Neural cell (in vitro differentiated cells): ENCODE data around the gene TBC1D5. TPM values are rescaled to one million over a fixed set of nuclear protein-coding genes. Genes with fewer than 3 reads are reported as not detected.
"Not testable (repeated sequence)": the region's sequence is repeated elsewhere in the genome, so short reads cannot be mapped to it uniquely, and the experiment has no call there.

Experiments used
- H2AFZ ChIP-seq: fragments of 200-600, 300-800 bp; sonication (generic), shearing (Covaris generic); 2 replicates; pipeline ENCODE4 v1.6.0; 2014; ENCODE audit warnings: low read depth, mild to moderate bottlenecking, antibody characterized with exemption, low read length, moderate library complexity
- H3F3A ChIP-seq: fragments of 200-600 bp; shearing (Covaris generic); 2 replicates; pipeline ENCODE4 v1.6.1; 2016; ENCODE audit warnings: mild to moderate bottlenecking, moderate library complexity, mixed read lengths, antibody characterized with exemption, low read length; ENCODE audit not compliant: insufficient read depth, poor library complexity, severe bottlenecking
- H3K27ac ChIP-seq: fragments of 200-600, 300-800 bp; sonication (generic), shearing (Covaris generic); 2 replicates; pipeline ENCODE4 v1.5.1; 2014; ENCODE audit warnings: mild to moderate bottlenecking, low read length, moderate library complexity
- H3K27me3 ChIP-seq: fragments of 300-800, 200-600 bp; sonication (generic), shearing (Covaris generic); 2 replicates; pipeline ENCODE4 v1.6.0; 2014; ENCODE audit warnings: mild to moderate bottlenecking, low read depth, low read length, moderate library complexity; ENCODE audit not compliant: insufficient read depth
- H3K36me3 ChIP-seq: fragments of 300-800, 200-600 bp; sonication (generic), shearing (Covaris generic); 2 replicates; pipeline ENCODE4 v1.5.1; 2014; ENCODE audit warnings: mild to moderate bottlenecking, antibody characterized with exemption, low read length, moderate library complexity; ENCODE audit not compliant: insufficient read depth
- H3K4me2 ChIP-seq: fragments of 300-800, 200-600 bp; sonication (generic), shearing (Covaris generic); 2 replicates; pipeline ENCODE4 v1.6.0; 2014; ENCODE audit warnings: mild to moderate bottlenecking, low read length
- H3K4me3 ChIP-seq: fragments of 300-800, 200-600 bp; sonication (generic), shearing (Covaris generic); 2 replicates; pipeline ENCODE4 v1.5.1; 2014; ENCODE audit warnings: mild to moderate bottlenecking, low read length, moderate library complexity
- H3K79me2 ChIP-seq: fragments of 200-600 bp; shearing (Covaris generic); replicated peaks from 2 replicates; pipeline ENCODE4 v1.6.0; 2014; ENCODE audit warnings: mild to moderate bottlenecking, low read length, moderate library complexity; ENCODE audit not compliant: insufficient read depth
- H3K9ac ChIP-seq: fragments of 300-800, 200-600 bp; sonication (generic), shearing (Covaris generic); 2 replicates; pipeline ENCODE4 v1.6.1; 2016; ENCODE audit warnings: mild to moderate bottlenecking, low read length, mixed read lengths
- H3K9me2 ChIP-seq: fragments of 200-600 bp; shearing (Covaris generic); 2 replicates; pipeline ENCODE4 v1.6.1; 2016; ENCODE audit warnings: mild to moderate bottlenecking, low read length, mixed read lengths; ENCODE audit not compliant: insufficient read depth
- H3K9me3 ChIP-seq: fragments of 200-600, 300-800 bp; sonication (generic), shearing (Covaris generic); 2 replicates; pipeline ENCODE4 v1.6.1; 2016; ENCODE audit warnings: mild to moderate bottlenecking, mixed run types, low read length, moderate library complexity, mixed read lengths
- H4K20me1 ChIP-seq: fragments of 200-600 bp; shearing (Covaris generic); 2 replicates; pipeline ENCODE4 v1.6.1; 2016; ENCODE audit warnings: mild to moderate bottlenecking, mixed run types; ENCODE audit not compliant: insufficient read depth
- EP300 ChIP-seq: fragments of 450-650 bp; conservative IDR thresholded peaks from 2 replicates; pipeline ENCODE4 v1.6.1; 2014; ENCODE audit warnings: antibody characterized with exemption, mild to moderate bottlenecking, moderate library complexity; ENCODE audit not compliant: poor library complexity, severe bottlenecking
- EZH2 ChIP-seq: fragments of 200-600, 300-800 bp; shearing (Covaris generic), sonication (generic); IDR thresholded peaks from 2 replicates; pipeline ENCODE4 v1.6.1; 2014; ENCODE audit warnings: antibody characterized with exemption, low read length, borderline replicate concordance, mild to moderate bottlenecking; ENCODE audit not compliant: insufficient read depth, poor library complexity, severe bottlenecking
- MXI1 ChIP-seq: fragments of 450-650 bp; conservative IDR thresholded peaks from 2 replicates; pipeline ENCODE4 v1.6.1; 2014; ENCODE audit warnings: antibody characterized with exemption, mild to moderate bottlenecking; ENCODE audit not compliant: poor library complexity, severe bottlenecking
- POLR2AphosphoS5 ChIP-seq: IDR thresholded peaks from 2 replicates; pipeline ENCODE4 v1.6.1; 2012
- RAD21 ChIP-seq: fragments of 450-650 bp; conservative IDR thresholded peaks from 2 replicates; pipeline ENCODE4 v1.6.1; 2014; ENCODE audit warnings: antibody characterized with exemption, mild to moderate bottlenecking, moderate library complexity
- SMC3 ChIP-seq: fragments of 450-650 bp; conservative IDR thresholded peaks from 2 replicates; pipeline ENCODE4 v1.6.1; 2014; ENCODE audit warnings: antibody characterized with exemption, mild to moderate bottlenecking, moderate library complexity; ENCODE audit not compliant: poor library complexity
- TAF1 ChIP-seq: IDR thresholded peaks from 2 replicates; pipeline ENCODE4 v1.6.1; 2012; ENCODE audit warnings: low read depth
- polyA plus RNA-seq: library from polyadenylated mRNA; depleted of rRNA; stranded (reverse); fragments of >200 nt; gene quantifications from 2 replicates; pipeline ENCODE4 v1.2.3, GENCODE V29; 2014
- TF ChIP-seq, protein P1 (sequence below): fragments of 450-650 bp; IDR thresholded peaks from 2 replicates; pipeline ENCODE4 v1.5.1; 2014; ENCODE audit warnings: antibody characterized with exemption, mild to moderate bottlenecking, moderate library complexity; ENCODE audit not compliant: poor library complexity, severe bottlenecking
- TF ChIP-seq, protein P2 (sequence below): IDR thresholded peaks from 2 replicates; pipeline ENCODE4 v1.6.1; 2012; ENCODE audit warnings: borderline replicate concordance

TBC1D5 gene
- polyA plus RNA-seq, 1 donor from 2014 or later, result 28.3 TPM

DNA sequence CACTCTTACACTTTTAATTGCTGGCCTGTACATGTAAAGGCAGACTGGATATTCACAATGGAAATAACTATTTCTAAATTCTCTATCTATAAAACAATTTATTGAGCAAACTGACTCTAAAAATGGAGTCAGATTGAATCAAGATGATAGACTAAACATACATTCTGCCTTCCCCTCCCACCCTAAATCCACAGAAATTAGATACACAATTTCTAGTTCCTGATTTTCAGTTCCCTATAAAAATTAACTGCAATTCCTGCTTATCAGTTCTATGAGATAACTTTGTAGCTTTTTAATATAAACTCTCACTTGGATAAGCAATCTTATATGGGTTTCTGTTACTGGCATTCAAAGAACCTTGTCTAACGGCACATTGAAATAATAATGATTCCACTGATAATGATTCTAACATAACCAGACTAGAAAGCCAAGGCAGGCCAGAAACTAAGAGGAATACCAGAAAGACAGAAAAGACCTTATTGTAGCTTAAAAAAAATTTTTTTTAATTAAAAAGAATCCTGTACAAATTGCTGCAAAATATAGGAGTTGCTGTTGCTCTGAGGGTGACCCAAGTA lies 33.1 kb downstream of the TBC1D5 start (continued):
- TF ChIP-seq TAF1, result no peak

- H3K4me2 ChIP-seq, result no peak overlapping the region
- no peaks in the 10 kb centered on the region for H3F3A ChIP-seq
- no peaks in the 10 kb centered on the region for H4K20me1 ChIP-seq
- H3K79me2 ChIP-seq, result no peaks in the 10 kb centered on the region
- H3K4me3 ChIP-seq, result no peak overlapping the region
- H3K36me3 ChIP-seq, result no peaks in the 10 kb centered on the region
- no peak for TF ChIP-seq SMC3
- TF ChIP-seq EZH2, result no peak
- TF ChIP-seq MXI1, result no peak
- TF ChIP-seq, protein P1, sequence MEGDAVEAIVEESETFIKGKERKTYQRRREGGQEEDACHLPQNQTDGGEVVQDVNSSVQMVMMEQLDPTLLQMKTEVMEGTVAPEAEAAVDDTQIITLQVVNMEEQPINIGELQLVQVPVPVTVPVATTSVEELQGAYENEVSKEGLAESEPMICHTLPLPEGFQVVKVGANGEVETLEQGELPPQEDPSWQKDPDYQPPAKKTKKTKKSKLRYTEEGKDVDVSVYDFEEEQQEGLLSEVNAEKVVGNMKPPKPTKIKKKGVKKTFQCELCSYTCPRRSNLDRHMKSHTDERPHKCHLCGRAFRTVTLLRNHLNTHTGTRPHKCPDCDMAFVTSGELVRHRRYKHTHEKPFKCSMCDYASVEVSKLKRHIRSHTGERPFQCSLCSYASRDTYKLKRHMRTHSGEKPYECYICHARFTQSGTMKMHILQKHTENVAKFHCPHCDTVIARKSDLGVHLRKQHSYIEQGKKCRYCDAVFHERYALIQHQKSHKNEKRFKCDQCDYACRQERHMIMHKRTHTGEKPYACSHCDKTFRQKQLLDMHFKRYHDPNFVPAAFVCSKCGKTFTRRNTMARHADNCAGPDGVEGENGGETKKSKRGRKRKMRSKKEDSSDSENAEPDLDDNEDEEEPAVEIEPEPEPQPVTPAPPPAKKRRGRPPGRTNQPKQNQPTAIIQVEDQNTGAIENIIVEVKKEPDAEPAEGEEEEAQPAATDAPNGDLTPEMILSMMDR, result no peak
- TF ChIP-seq, protein P2, sequence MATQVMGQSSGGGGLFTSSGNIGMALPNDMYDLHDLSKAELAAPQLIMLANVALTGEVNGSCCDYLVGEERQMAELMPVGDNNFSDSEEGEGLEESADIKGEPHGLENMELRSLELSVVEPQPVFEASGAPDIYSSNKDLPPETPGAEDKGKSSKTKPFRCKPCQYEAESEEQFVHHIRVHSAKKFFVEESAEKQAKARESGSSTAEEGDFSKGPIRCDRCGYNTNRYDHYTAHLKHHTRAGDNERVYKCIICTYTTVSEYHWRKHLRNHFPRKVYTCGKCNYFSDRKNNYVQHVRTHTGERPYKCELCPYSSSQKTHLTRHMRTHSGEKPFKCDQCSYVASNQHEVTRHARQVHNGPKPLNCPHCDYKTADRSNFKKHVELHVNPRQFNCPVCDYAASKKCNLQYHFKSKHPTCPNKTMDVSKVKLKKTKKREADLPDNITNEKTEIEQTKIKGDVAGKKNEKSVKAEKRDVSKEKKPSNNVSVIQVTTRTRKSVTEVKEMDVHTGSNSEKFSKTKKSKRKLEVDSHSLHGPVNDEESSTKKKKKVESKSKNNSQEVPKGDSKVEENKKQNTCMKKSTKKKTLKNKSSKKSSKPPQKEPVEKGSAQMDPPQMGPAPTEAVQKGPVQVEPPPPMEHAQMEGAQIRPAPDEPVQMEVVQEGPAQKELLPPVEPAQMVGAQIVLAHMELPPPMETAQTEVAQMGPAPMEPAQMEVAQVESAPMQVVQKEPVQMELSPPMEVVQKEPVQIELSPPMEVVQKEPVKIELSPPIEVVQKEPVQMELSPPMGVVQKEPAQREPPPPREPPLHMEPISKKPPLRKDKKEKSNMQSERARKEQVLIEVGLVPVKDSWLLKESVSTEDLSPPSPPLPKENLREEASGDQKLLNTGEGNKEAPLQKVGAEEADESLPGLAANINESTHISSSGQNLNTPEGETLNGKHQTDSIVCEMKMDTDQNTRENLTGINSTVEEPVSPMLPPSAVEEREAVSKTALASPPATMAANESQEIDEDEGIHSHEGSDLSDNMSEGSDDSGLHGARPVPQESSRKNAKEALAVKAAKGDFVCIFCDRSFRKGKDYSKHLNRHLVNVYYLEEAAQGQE, result no peak
- no peak for TF ChIP-seq RAD21
- TF ChIP-seq EP300, result no peak
- TF ChIP-seq TAF1, result no peak
- TF ChIP-seq POLR2AphosphoS5, result no peak
- no peaks in the 10 kb centered on the region for H3K27me3 ChIP-seq
- no peaks in the 10 kb centered on the region for H3K9me2 ChIP-seq
- no peak overlapping the region for H3K27ac ChIP-seq
- no peak overlapping the region for H3K9ac ChIP-seq
- no peak overlapping the region for H2AFZ ChIP-seq
- no peaks in the 10 kb centered on the region for H3K9me3 ChIP-seq
Observed at GRCh38 chr3:17707813-17708543, 34.5 kb downstream of the TBC1D5 start.

GRCh38 chr3:17705991-17706390 lies 36.4 kb downstream of the TBC1D5 start:
- H3F3A ChIP-seq, H4K20me1 ChIP-seq, H3K27ac ChIP-seq, H3K4me2 ChIP-seq, H3K36me3 ChIP-seq, H3K4me3 ChIP-seq, H3K79me2 ChIP-seq, H3K27me3 ChIP-seq, H3K9me2 ChIP-seq, H3K9ac ChIP-seq, H2AFZ ChIP-seq, H3K9me3 ChIP-seq: not testable (repeated sequence)

DNA sequence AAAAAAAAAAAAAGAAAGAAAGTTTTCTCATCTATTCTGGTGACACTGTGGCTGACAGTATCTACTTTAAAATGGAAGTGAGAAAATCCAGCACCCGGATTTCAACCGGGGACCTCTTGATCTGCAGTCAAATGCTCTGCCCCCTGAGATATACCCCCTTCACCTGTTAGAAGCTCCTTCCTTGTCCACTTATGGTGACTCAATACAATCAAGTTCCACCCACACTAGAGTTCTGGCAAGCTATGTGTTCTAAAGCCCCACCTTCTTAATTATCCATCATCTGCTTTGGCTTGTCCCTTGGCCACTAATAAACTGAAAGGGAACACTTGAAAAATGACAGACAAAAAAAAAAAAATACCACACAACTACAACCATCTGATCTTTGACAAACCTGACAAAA lies 42.6 kb downstream of the TBC1D5 start:
- H3K36me3 ChIP-seq, H3K9ac ChIP-seq, H3K9me3 ChIP-seq, H3K9me2 ChIP-seq, H3F3A ChIP-seq, H3K4me3 ChIP-seq, H3K4me2 ChIP-seq, H3K27ac ChIP-seq, H2AFZ ChIP-seq, H4K20me1 ChIP-seq, H3K27me3 ChIP-seq, H3K79me2 ChIP-seq: not testable (repeated sequence)

- not testable (repeated sequence) for H3K36me3 ChIP-seq, H3K79me2 ChIP-seq, H3F3A ChIP-seq, H2AFZ ChIP-seq, H3K9me3 ChIP-seq, H3K9me2 ChIP-seq, H3K27ac ChIP-seq, H3K9ac ChIP-seq, H4K20me1 ChIP-seq, H3K27me3 ChIP-seq, H3K4me3 ChIP-seq, H3K4me2 ChIP-seq
Observed at GRCh38 chr3:17695665-17696064, 46.8 kb downstream of the TBC1D5 start.
